Neural progenitor cell (in vitro differentiated cells): ENCODE data around the gene PPL.

Source experiments
- CTCF ChIP-seq: fragments of 200-600 bp; sonication (generic); IDR thresholded peaks from 2 replicates; pipeline ENCODE4 v1.5.1; 2017; ENCODE audit warnings: antibody characterized with exemption, mild to moderate bottlenecking
- EZH2 ChIP-seq: fragments of 200-600 bp; sonication (generic); IDR thresholded peaks from 2 replicates; pipeline ENCODE4 v1.6.1; 2017; ENCODE audit warnings: antibody characterized with exemption, mild to moderate bottlenecking, moderate library complexity

GRCh38 chr16:4836727-4837126 is 100.2 kb downstream of the PPL start:
- no peak for TF ChIP-seq CTCF
- no peak for TF ChIP-seq EZH2
